Ovary (tissue), 10 donors: ENCODE measurements around the gene TMEM45A. TPM values are rescaled to one million over a fixed set of nuclear protein-coding genes. Genes with fewer than 3 reads are reported as not detected.
"Not testable (repeated sequence)": the region's sequence is repeated elsewhere in the genome, so short reads cannot be mapped to it uniquely, and the experiment has no call there.

Experiments used
- DNase-seq, 5 donors: peaks; one replicate each; pipeline ENCODE4 v3.0.0-alpha.2; 2019 to 2020
- H3K27ac ChIP-seq, 2 donors: fragments of 200-600 bp; one replicate each; pipeline versions ENCODE4 v1.5.1 to v1.8.0; 2019 to 2022
- H3K27me3 ChIP-seq: fragments of 200-600 bp; one replicate; pipeline ENCODE4 v1.8.0; 2022
- H3K36me3 ChIP-seq: fragments of 200-600 bp; sonication (generic); one replicate; pipeline ENCODE4 v1.5.1; 2019
- H3K4me1 ChIP-seq: one replicate; pipeline ENCODE4 v1.8.1; 2013; ENCODE audit warnings: mild to moderate bottlenecking, moderate library complexity; ENCODE audit not compliant: insufficient read depth
- H3K4me3 ChIP-seq: fragments of 200-600 bp; sonication (generic); one replicate; pipeline ENCODE4 v1.5.1; 2017
- H3K9me3 ChIP-seq, 2 donors: fragments of 200-600 bp in 1 of 2; sonication (generic) in 1 of 2; one replicate each; pipeline versions ENCODE4 v1.5.1 to v1.8.1; 2013 to 2019; ENCODE audit warnings: mild to moderate bottlenecking in 1 of 2, moderate library complexity in 1 of 2
- EP300 ChIP-seq: sonication (generic); formaldehyde crosslinking; IDR thresholded peaks from one replicate; pipeline ENCODE4 v1.6.1; 2017; ENCODE audit warnings: antibody characterized with exemption
- POLR2A ChIP-seq: fragments of 450-650 bp; IDR thresholded peaks from one replicate; pipeline ENCODE4 v1.6.1; 2017; ENCODE audit warnings: antibody characterized with exemption, mild to moderate bottlenecking, moderate library complexity
- WGBS, 3 donors: extraction: QIAGEN DNeasy Blood & Tissue Kit in 1 of 3; methylation state at CpG; one replicate each; pipeline versions ENCODE4 v1.1.5 to v1.1.7; 2013 to 2017; 5-methylcytosine and 5-hydroxymethylcytosine counted together
- intact Hi-C, 4 donors: fragments of 100-400 bp; cut with DNase I; formaldehyde crosslinking; loops; one replicate each; pipeline versions ENCODE4 v1.11.0 to v1.15.1; 2022 to 2023
- long read RNA-seq, 3 donors: library from polyadenylated mRNA in 2 of 3; unstranded in 2 of 3; transcript quantifications; one replicate each; pipeline ENCODE4 v2.0.0 and lab custom pipeline, GENCODE V29; 2021 to 2026
- polyA plus RNA-seq, 2 donors: library from polyadenylated mRNA; stranded (reverse); fragments of 200-250 nt in 1 of 2; fragments of 350-450 nt in 1 of 2; fragmentation: Illumina TruSeq in 1 of 2; extraction: RNeasy Lipid Tissue Mini Kit (QIAGEN cat#74804) in 1 of 2; gene quantifications; one replicate each; pipeline ENCODE4 v1.2.3, GENCODE V29; 2013 to 2014
- total RNA-seq, 7 donors: library from RNA; depleted of rRNA in 2 of 7; stranded (reverse); fragments of >200 nt in 2 of 7; fragmentation: NEBNext Ultra II Directional in 3 of 7; extraction: Animal tissue kit (Norgen Biotek cat#: 25700) in 3 of 7; gene quantifications; one replicate each; pipeline versions ENCODE4 v1.1.0 to v1.2.4, GENCODE V29; 2016 to 2023
- TF ChIP-seq, protein P1 (sequence below), 3 donors: fragments of 450-650 bp in 2 of 3; fragments of 200-600 bp in 1 of 3; IDR thresholded peaks; one replicate each; pipeline versions ENCODE4 v1.5.1 to v1.8.0; 2016 to 2022; ENCODE audit warnings: antibody characterized with exemption in 3 of 3, mild to moderate bottlenecking in 1 of 3
- donor health status: DM: no; HTN: no; CAD: no; lungs with moderate emphysema.
- donor health status: DM: no; HTN: no; CAD: no.
- donor health status: Bipolar disorder and iron deficiency.
- donor health status: DM: yes; HTN: yes; CAD: no.
- donor health status: DM: no; HTN: no; CAD: no.
- donor health status: DM: yes; HTN: yes; CAD: no.

TMEM45A gene, protein sequence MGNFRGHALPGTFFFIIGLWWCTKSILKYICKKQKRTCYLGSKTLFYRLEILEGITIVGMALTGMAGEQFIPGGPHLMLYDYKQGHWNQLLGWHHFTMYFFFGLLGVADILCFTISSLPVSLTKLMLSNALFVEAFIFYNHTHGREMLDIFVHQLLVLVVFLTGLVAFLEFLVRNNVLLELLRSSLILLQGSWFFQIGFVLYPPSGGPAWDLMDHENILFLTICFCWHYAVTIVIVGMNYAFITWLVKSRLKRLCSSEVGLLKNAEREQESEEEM
- total RNA-seq = 10 to 100 TPM in 2 of 7 donors, 1 to 10 TPM in 5; 6.1 to 21.5 (median 9.0) TPM
- 10 to 100 TPM; 11.8 to 72.0 TPM for polyA plus RNA-seq
- long read RNA-seq, donor 1, transcript TMEM45A-201 (6 exons, 1,567 nt) = major isoform, 15 of 40 reads
- long read RNA-seq, donor 1, partial matches to known transcripts = 0 of 40 reads
- long read RNA-seq, donor 1, other reads (novel, unspliced or antisense) = 25 of 40 reads
- long read RNA-seq, donor 2, partial matches to known transcripts = 6 of 13 reads
- long read RNA-seq, donor 2, other reads (novel, unspliced or antisense) = 6 of 13 reads
- long read RNA-seq, donor 3, transcript TMEM45A-201 (6 exons, 1,567 nt) = major isoform, 5 of 23 reads
- long read RNA-seq, donor 3, partial matches to known transcripts = 3 of 23 reads
- long read RNA-seq, donor 3, other reads (novel, unspliced or antisense) = 15 of 23 reads

DNA sequence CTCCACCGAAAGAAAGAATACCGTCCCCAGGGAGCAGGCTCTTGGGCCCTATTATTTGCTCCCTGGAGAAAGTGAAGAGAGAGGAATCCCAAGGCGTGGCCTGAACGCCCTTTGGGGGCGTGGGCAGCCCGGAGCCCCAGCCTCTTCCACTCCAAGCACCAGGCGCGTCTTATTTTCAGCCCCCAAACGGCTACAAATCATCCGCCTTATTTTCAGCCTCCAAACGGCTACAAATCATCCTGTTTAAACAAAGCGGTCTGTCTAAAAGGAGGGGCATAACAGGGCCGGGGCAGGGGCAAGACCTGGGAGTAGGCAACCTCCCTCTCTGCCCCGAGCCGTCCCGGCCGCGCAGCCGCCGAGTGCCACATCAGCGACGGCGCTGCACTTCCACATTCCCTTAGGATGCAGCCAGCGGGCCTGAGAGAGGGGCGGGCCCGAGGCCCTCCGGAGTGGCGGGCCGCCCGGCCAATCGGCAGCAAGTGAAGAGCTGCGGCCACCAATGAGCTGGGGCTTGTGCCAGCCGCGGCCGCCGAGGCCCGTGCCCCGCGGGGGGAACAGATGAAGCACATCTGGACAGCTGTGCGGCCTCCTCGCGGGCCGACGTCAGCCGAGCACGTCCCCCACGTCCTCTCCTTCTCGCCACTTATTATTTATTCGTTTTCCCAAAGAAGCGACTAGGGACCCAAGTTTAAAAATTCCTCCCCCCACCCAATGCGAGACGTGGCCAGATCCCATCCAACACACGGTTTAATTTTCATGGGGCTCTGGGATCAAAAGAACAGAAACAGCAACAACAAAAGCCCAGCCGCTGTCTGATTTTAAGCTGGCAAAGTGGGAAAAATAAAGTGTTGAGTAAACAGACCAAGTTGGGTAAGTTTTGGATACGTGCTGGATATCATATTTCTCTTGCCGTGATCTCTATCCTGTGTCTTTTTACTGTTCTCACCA lies at the start of gene TMEM45A:
TMEM45A (plus strand) TSS at position 561 of the 948 bp plus-strand sequence. CDS start 62,593 bp downstream, outside the sequence.
- H3K27me3 ChIP-seq = no peaks in the 10 kb centered on the region
- H3K36me3 ChIP-seq = no peaks in the 10 kb centered on the region
- peak; percentile 95 to 98 (median 97) for DNase-seq
- H3K27ac ChIP-seq = peak within 1 kb of the TSS; percentile 54 to 66
- WGBS, 3 donors = 0 to 1% (median 0%) methylated on average over 56 of the region's 56 CpGs
- H3K4me3 ChIP-seq = peak within 1 kb of the TSS; percentile 42
- no peaks in the 10 kb centered on the region for H3K4me1 ChIP-seq
- intact Hi-C loops = loop anchor here in 1 of 4 donors (10.0 kb wide), 1 partner anchor 88 kb away; the partner anchor contains the start of genes LNP1 and TOMM70
- H3K9me3 ChIP-seq = no peaks in the 10 kb centered on the region
- TF ChIP-seq POLR2A (peak; percentile 15), EP300 (no peak)
- TF ChIP-seq, protein P1, sequence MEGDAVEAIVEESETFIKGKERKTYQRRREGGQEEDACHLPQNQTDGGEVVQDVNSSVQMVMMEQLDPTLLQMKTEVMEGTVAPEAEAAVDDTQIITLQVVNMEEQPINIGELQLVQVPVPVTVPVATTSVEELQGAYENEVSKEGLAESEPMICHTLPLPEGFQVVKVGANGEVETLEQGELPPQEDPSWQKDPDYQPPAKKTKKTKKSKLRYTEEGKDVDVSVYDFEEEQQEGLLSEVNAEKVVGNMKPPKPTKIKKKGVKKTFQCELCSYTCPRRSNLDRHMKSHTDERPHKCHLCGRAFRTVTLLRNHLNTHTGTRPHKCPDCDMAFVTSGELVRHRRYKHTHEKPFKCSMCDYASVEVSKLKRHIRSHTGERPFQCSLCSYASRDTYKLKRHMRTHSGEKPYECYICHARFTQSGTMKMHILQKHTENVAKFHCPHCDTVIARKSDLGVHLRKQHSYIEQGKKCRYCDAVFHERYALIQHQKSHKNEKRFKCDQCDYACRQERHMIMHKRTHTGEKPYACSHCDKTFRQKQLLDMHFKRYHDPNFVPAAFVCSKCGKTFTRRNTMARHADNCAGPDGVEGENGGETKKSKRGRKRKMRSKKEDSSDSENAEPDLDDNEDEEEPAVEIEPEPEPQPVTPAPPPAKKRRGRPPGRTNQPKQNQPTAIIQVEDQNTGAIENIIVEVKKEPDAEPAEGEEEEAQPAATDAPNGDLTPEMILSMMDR (IDR thresholded peaks at IDR 0.05) = no peak

DNA sequence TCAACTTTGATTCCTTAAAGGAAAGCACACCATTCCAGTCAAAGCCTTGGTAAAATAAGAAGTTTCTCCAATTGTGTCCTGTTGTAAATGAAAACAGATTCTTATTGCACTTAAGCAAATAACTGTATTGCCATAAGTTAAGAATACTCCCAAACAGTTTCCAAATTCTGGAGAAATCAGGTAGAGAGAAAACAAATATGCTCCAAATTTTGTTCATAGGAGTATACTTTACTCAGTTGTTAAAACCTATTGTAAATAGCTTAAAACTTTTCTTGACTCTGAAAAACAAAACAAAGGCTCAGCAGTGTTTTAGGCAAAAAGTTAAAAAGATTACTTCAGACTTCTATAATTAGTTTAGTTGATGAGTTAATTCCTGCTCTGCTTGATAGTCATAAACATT lies 48.7 kb upstream of the TMEM45A start:
- Histone ChIP-seq H3K9me3 (no peaks in the 10 kb centered on the region), H3K27ac (no peak overlapping the region), H3K4me3 (no peak overlapping the region), H3K27me3 (no peaks in the 10 kb centered on the region), H3K36me3 (no peaks in the 10 kb centered on the region), H3K4me1 (no peaks in the 10 kb centered on the region)
- intact Hi-C loops = no loop called here
- TF ChIP-seq EP300 (no peak), POLR2A (no peak)
- TF ChIP-seq, protein P1 (IDR thresholded peaks at IDR 0.05) = no peak
- no peak for DNase-seq

GRCh38 chr3:100447067-100447466 lies 45.4 kb upstream of the TMEM45A start:
- DNase-seq, H3K27me3 ChIP-seq, H3K36me3 ChIP-seq, H3K4me3 ChIP-seq, H3K9me3 ChIP-seq, H3K27ac ChIP-seq, H3K4me1 ChIP-seq, intact Hi-C loops: not testable (repeated sequence)
- 98 to 100% (median 99%) methylated on average over 3 of the region's 3 CpGs for WGBS, 3 donors

DNA sequence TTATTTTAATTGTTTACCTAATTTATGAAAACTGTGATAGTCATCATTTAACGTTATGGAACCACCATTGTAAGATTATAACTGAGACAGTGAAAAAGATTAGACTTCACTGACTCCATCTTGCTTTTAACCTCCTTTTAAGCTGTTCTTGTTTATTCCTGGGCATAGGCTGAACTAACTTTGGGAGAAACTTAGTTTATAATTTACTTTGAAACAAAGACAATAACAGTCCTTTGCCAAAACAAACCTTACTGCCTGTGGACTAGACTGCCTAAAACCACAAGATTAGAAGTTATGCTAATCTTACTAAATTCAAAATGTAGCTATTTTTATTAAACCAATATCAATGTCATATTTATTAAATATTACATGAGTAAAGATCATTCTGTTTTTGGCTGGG lies 44.3 kb upstream of the TMEM45A start:
- intact Hi-C loops = no loop called here
- H3K4me1 ChIP-seq = no peaks in the 10 kb centered on the region
- H3K4me3 ChIP-seq = no peak overlapping the region
- no peaks in the 10 kb centered on the region for H3K27me3 ChIP-seq
- 38 to 74% (median 38%) methylated on average over 1 of the region's 1 CpG for WGBS, 3 donors
- TF ChIP-seq, protein P1 (IDR thresholded peaks at IDR 0.05) = no peak
- TF ChIP-seq POLR2A (no peak), EP300 (no peak)
- H3K36me3 ChIP-seq = no peaks in the 10 kb centered on the region
- DNase-seq = no peak
- H3K27ac ChIP-seq = no peak overlapping the region
- no peaks in the 10 kb centered on the region for H3K9me3 ChIP-seq
